Measurements from ENCODE around the gene MGST2. TPM values are rescaled to one million over a fixed set of nuclear protein-coding genes. Genes with fewer than 3 reads are reported as not detected.

MGST2 gene
- total and polyA plus RNA-seq, 10 of the 15 experiments (the other 5 are each of a cell fraction or from before 2014, with no cell fraction given), result 19.0 to 50.1 (median 30.6) TPM

DNA sequence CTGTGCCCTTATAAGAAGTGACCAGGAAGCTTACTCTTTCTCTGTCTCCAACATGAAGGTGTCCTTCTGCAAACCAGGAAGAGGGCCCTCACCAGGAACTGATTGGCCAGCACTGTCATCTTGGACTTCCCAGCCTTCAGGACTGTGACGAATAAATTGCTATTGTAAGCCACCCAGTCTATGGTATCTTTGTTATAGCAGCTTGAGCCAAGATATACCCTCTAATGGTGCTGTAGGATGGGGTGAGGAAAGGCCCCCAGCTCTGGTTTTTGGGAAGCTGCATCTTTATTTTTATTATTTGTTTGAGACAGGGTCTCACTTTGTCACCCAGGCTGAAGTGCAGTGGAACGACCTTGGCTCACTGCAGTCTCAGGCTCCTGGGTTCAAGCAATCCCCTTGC is 1.2 kb upstream of the MGST2 start:
- Histone ChIP-seq H3K4me2 (ENCODE audit: control insufficient read depth, insufficient read depth) (no peak overlapping the region), H3K36me3 (ENCODE audit: control insufficient read depth in 2 of 2, insufficient read depth in 2 of 2, low read length in 1 of 2) (no peaks in the 10 kb centered on the region), H3K9me3 (replicated peaks; ENCODE audit: control insufficient read depth, insufficient read depth, low read length) (no peaks in the 10 kb centered on the region), H4K20me1 (ENCODE audit: control insufficient read depth, insufficient read depth) (no peaks in the 10 kb centered on the region), H2AFZ (ENCODE audit: control insufficient read depth, low read depth, low read length) (no peak overlapping the region), H3K9ac (ENCODE audit: control insufficient read depth, insufficient read depth, low read length) (no peak overlapping the region), H3K79me2 (ENCODE audit: control insufficient read depth, insufficient read depth, low read length) (peaks cover 14% of the 10 kb centered on the region), H3K27me3 (replicated peaks in 1 of 2; ENCODE audit: control insufficient read depth in 2 of 2, insufficient read depth in 2 of 2, low read length in 1 of 2) (no peaks in the 10 kb centered on the region), H3K27ac (ENCODE audit: control insufficient read depth, insufficient read depth) (no peak overlapping the region), H3K4me1 (ENCODE audit: control insufficient read depth, insufficient read depth, low read length) (no peaks in the 10 kb centered on the region; the same call in 1 of the 2 replicates), H3K4me3 (no peak overlapping the region)
- in situ Hi-C loops (cut with MboI), result no loop called here
- no peak for FAIRE-seq
- TF ChIP-seq RCOR1 (conservative IDR thresholded peaks at IDR 0.05; ENCODE audit: low read depth, low read length), result no peak
- TF ChIP-seq GABPA (IDR thresholded peaks at IDR 0.05; ENCODE audit: low read depth), result no peak
- no peak for TF ChIP-seq MEF2B (IDR thresholded peaks at IDR 0.05; ENCODE audit: partially characterized antibody, poor library complexity, severe bottlenecking)
- no peak for TF ChIP-seq RFX5 (IDR thresholded peaks at IDR 0.05; ENCODE audit: low read depth, low read length)
- TF ChIP-seq, protein P1, sequence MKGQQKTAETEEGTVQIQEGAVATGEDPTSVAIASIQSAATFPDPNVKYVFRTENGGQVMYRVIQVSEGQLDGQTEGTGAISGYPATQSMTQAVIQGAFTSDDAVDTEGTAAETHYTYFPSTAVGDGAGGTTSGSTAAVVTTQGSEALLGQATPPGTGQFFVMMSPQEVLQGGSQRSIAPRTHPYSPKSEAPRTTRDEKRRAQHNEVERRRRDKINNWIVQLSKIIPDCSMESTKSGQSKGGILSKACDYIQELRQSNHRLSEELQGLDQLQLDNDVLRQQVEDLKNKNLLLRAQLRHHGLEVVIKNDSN (IDR thresholded peaks at IDR 0.05; ENCODE audit: borderline replicate concordance, extremely low read length, insufficient read depth, low read depth, low read length), result no peak
- no peak for TF ChIP-seq NFYA (IDR thresholded peaks at IDR 0.05; ENCODE audit: borderline replicate concordance, low read depth, low read length)
- no peak for TF ChIP-seq SRF (IDR thresholded peaks at IDR 0.05; ENCODE audit: low read depth in 2 of 2, low read length in 2 of 2)
- TF ChIP-seq BRCA1 (IDR thresholded peaks at IDR 0.05; ENCODE audit: low read depth, low read length), result no peak
- no peak for TF ChIP-seq ZNF384 (IDR thresholded peaks at IDR 0.05; ENCODE audit: borderline replicate concordance, low read depth, low read length)
- no peak for TF ChIP-seq NBN (IDR thresholded peaks at IDR 0.05)
- no peak for TF ChIP-seq KDM1A (IDR thresholded peaks at IDR 0.05; ENCODE audit: borderline replicate concordance)
- TF ChIP-seq CBFB (IDR thresholded peaks at IDR 0.05; ENCODE audit: low read depth), result no peak
- no peak for TF ChIP-seq BHLHE40 (IDR thresholded peaks at IDR 0.05; ENCODE audit: borderline replicate concordance in 1 of 2, low read depth in 2 of 2, low read length in 1 of 2)
- TF ChIP-seq SUZ12 (IDR thresholded peaks at IDR 0.05; ENCODE audit: unreplicated experiment), result no peak
- TF ChIP-seq FOXM1 (IDR thresholded peaks at IDR 0.05; ENCODE audit: low read depth, low read length), result no peak
- TF ChIP-seq, protein P2, sequence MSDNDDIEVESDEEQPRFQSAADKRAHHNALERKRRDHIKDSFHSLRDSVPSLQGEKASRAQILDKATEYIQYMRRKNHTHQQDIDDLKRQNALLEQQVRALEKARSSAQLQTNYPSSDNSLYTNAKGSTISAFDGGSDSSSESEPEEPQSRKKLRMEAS (IDR thresholded peaks at IDR 0.05; ENCODE audit: low read depth, low read length), result no peak
- TF ChIP-seq, protein P3, sequence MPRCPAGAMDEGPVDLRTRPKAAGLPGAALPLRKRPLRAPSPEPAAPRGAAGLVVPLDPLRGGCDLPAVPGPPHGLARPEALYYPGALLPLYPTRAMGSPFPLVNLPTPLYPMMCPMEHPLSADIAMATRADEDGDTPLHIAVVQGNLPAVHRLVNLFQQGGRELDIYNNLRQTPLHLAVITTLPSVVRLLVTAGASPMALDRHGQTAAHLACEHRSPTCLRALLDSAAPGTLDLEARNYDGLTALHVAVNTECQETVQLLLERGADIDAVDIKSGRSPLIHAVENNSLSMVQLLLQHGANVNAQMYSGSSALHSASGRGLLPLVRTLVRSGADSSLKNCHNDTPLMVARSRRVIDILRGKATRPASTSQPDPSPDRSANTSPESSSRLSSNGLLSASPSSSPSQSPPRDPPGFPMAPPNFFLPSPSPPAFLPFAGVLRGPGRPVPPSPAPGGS (IDR thresholded peaks at IDR 0.05; ENCODE audit: borderline replicate concordance, insufficient read depth, low read depth, low read length, poor library complexity, severe bottlenecking), result no peak
- WGBS (ENCODE audit: insufficient coverage, insufficient replicate concordance, low lambda C conversion rate, missing lambda C conversion rate), result 40% methylated on average over 2 of the region's 2 CpGs
- ChIA-PET CTCF (interaction anchor here (1.1 to 4.5 kb wide), 3 partner anchors 8 to 13 kb away, joined by 4 to 30 read pairs (median 14); no protein-coding TSS in a partner anchor), POLR2A (no interaction called here), RAD21 (ENCODE audit: unreplicated experiment) (no interaction called here), SMC1A (ENCODE audit: uncharacterized antibody, unreplicated experiment) (no interaction called here)
- intact Hi-C loops (cut with micrococcal nuclease; ENCODE audit: unreplicated experiment), result no loop called here
- DNase-seq (ENCODE audit: low read depth, low spot score), result no peak
- ATAC-seq, result no peak
- no TSS peak for BruUV-seq (replicated peaks)
